ENCODE results near the gene ZNF74. TPM values are rescaled to one million over a fixed set of nuclear protein-coding genes. Genes with fewer than 3 reads are reported as not detected.
"Not testable (repeated sequence)": the region's sequence is repeated elsewhere in the genome, so short reads cannot be mapped to it uniquely, and the experiment has no call there.

ZNF74 gene
- total and polyA plus RNA-seq, 2 donors, result 5.0 to 6.1 TPM

DNA sequence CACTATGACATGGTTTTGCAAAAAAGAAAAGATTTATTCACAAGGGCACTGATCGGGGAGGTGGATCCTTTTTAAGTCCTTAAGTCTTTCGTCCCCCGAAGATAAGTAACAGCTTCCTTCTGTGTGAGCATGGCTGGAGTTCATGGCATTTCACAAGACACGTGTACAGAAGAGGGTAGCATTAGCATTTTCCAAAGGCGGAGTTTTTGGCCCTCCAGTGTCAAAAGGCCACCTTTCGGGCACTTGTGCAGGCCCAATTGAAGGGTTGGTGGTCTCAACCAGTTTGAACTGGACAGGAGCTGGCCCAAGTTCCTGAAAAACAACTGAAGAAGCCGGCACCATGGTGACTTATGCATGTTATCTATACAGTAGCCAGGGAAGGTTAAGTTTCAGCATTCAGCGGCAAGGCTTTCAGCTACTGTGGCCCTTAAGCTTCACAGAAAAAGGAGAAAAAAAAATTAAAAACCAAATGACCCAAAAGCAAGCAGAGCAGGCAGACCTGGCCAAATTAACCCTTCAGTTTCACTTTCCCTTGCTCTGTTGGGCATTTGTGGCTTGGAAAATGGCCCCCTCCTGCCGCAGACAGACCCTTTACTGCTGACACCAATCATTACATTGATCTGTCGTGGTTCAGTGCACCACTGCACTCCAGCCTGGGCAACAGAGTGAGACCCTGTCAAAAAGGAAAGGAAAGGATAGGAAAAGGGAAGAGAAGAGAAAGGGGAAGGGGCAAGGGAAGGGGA is 18.7 kb downstream of the ZNF74 start:
- Histone ChIP-seq H3K27ac (ENCODE audit: low read depth in 1 of 2, low read length in 1 of 2) (no peak overlapping the region), H3K4me1 (ENCODE audit: control insufficient read depth in 2 of 2, insufficient read depth in 2 of 2, low read length in 2 of 2) (no peaks in the 10 kb centered on the region), H3K9me3 (ENCODE audit: control insufficient read depth in 2 of 2, insufficient read depth in 1 of 2, low read length in 1 of 2) (no peaks in the 10 kb centered on the region), H3K4me3 (ENCODE audit: low read length in 2 of 2) (no peak overlapping the region), H3K36me3 (ENCODE audit: control insufficient read depth in 2 of 2, insufficient read depth in 2 of 2, low read length in 1 of 2) (peaks cover 0 to 2% of the 10 kb centered on the region in 2 donors), H3K27me3 (ENCODE audit: control insufficient read depth in 2 of 2, insufficient read depth in 1 of 2, low read length in 1 of 2) (no peaks in the 10 kb centered on the region)
- DNase-seq (ENCODE audit: low read depth in 6 of 9, low spot score in 9 of 9), result no peak
- 93% methylated on average over 10 of the region's 10 CpGs for WGBS

- H3K4me1 ChIP-seq (ENCODE audit: control insufficient read depth in 2 of 2, insufficient read depth in 2 of 2, low read length in 2 of 2), result peaks cover 0 to 5% of the 10 kb centered on the region in 2 donors
- no peaks in the 10 kb centered on the region for H3K36me3 ChIP-seq (ENCODE audit: control insufficient read depth in 2 of 2, insufficient read depth in 2 of 2, low read length in 1 of 2)
- WGBS, result 97% methylated on average over 9 of the region's 9 CpGs
- no peak overlapping the region for H3K27ac ChIP-seq (ENCODE audit: low read depth in 1 of 2, low read length in 1 of 2)
- H3K9me3 ChIP-seq (ENCODE audit: control insufficient read depth in 2 of 2, insufficient read depth in 1 of 2, low read length in 1 of 2), result peaks cover 0 to 6% of the 10 kb centered on the region in 2 donors
- peaks cover 0 to 2% of the 10 kb centered on the region in 2 donors for H3K27me3 ChIP-seq (ENCODE audit: control insufficient read depth in 2 of 2, insufficient read depth in 1 of 2, low read length in 1 of 2)
- H3K4me3 ChIP-seq (ENCODE audit: low read length in 2 of 2), result no peak overlapping the region
- no peak for DNase-seq (ENCODE audit: low read depth in 6 of 9, low spot score in 9 of 9)
Observed at GRCh38 chr22:20413217-20414058, 19.5 kb downstream of the ZNF74 start.

GRCh38 chr22:20414059-20414440 is 20.1 kb downstream of the ZNF74 start:
- DNase-seq (ENCODE audit: low read depth in 6 of 9, low spot score in 9 of 9), result no peak
- 98% methylated on average over 5 of the region's 5 CpGs for WGBS
- Histone ChIP-seq H3K9me3 (ENCODE audit: control insufficient read depth in 2 of 2, insufficient read depth in 1 of 2, low read length in 1 of 2) (peaks cover 0 to 6% of the 10 kb centered on the region in 2 donors), H3K27ac (ENCODE audit: low read depth in 1 of 2, low read length in 1 of 2) (no peak overlapping the region), H3K36me3 (ENCODE audit: control insufficient read depth in 2 of 2, insufficient read depth in 2 of 2, low read length in 1 of 2) (no peaks in the 10 kb centered on the region), H3K27me3 (ENCODE audit: control insufficient read depth in 2 of 2, insufficient read depth in 1 of 2, low read length in 1 of 2) (peaks cover 0 to 3% of the 10 kb centered on the region in 2 donors), H3K4me1 (ENCODE audit: control insufficient read depth in 2 of 2, insufficient read depth in 2 of 2, low read length in 2 of 2) (peaks cover 0 to 6% of the 10 kb centered on the region in 2 donors), H3K4me3 (ENCODE audit: low read length in 2 of 2) (no peak overlapping the region)

DNA sequence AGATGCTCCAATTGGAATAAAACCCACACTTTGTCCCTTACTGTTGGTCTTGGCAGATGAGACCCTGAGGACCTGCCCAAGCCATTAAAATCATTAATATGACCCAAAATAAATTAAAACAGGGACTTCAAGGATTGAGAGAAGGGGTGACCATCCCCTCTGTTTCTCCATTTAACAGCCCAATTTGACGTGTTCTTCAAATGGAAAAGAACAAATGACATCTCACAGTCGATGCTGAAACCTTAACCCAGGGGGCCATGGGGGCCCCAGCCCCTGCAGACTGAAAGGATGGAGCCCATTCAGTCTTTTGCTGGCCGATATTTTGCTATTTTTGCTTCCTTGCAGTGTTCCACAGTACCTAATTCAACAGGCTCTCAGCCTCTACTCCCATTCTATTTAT is 20.5 kb downstream of the ZNF74 start:
- Histone ChIP-seq H3K4me1 (ENCODE audit: control insufficient read depth in 2 of 2, insufficient read depth in 2 of 2, low read length in 2 of 2) (peaks cover 0 to 6% of the 10 kb centered on the region in 2 donors), H3K4me3 (ENCODE audit: low read length in 2 of 2) (no peak overlapping the region), H3K36me3 (ENCODE audit: control insufficient read depth in 2 of 2, insufficient read depth in 2 of 2, low read length in 1 of 2) (no peaks in the 10 kb centered on the region), H3K27me3 (ENCODE audit: control insufficient read depth in 2 of 2, insufficient read depth in 1 of 2, low read length in 1 of 2) (peaks cover 0 to 3% of the 10 kb centered on the region in 2 donors), H3K9me3 (ENCODE audit: control insufficient read depth in 2 of 2, insufficient read depth in 1 of 2, low read length in 1 of 2) (peaks cover 0 to 6% of the 10 kb centered on the region in 2 donors), H3K27ac (ENCODE audit: low read depth in 1 of 2, low read length in 1 of 2) (no peak overlapping the region)
- WGBS, result 92% methylated on average over 3 of the region's 3 CpGs
- DNase-seq (ENCODE audit: low read depth in 6 of 9, low spot score in 9 of 9), result no peak

- H3K27ac ChIP-seq (ENCODE audit: low read depth in 1 of 2, low read length in 1 of 2); H3K4me1 ChIP-seq (ENCODE audit: control insufficient read depth in 2 of 2, insufficient read depth in 2 of 2, low read length in 2 of 2); H3K9me3 ChIP-seq (ENCODE audit: control insufficient read depth in 2 of 2, insufficient read depth in 1 of 2, low read length in 1 of 2); DNase-seq (ENCODE audit: low read depth in 6 of 9, low spot score in 9 of 9); H3K4me3 ChIP-seq (ENCODE audit: low read length in 2 of 2); H3K27me3 ChIP-seq (ENCODE audit: control insufficient read depth in 2 of 2, insufficient read depth in 1 of 2, low read length in 1 of 2); H3K36me3 ChIP-seq (ENCODE audit: control insufficient read depth in 2 of 2, insufficient read depth in 2 of 2, low read length in 1 of 2): not testable (repeated sequence)
- 96% methylated on average over 3 of the region's 3 CpGs for WGBS
Observed at GRCh38 chr22:20415241-20415640, 21.3 kb downstream of the ZNF74 start.

DNA sequence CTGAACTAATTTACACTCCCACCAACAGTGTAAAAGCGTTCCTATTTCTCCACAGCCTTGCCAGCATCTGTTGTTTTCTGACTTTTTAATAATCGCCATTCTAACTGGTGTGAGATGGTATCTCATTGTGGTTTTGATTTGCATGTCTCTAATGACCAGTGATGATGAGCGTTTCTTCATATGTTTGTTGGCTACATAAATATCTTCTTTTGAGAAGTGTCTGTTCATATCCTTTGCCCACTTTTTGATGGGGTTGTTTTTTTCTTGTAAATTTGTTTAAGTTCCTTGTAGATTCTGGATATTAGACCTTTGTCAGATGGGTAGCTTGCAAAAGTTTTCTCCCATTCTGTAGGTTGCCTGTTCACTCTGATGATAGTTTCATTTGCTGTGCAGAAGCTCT is 21.7 kb downstream of the ZNF74 start:
- WGBS, result 88% methylated on average over 3 of the region's 3 CpGs
- not testable (repeated sequence) for H3K4me3 ChIP-seq (ENCODE audit: low read length in 2 of 2); H3K27ac ChIP-seq (ENCODE audit: low read depth in 1 of 2, low read length in 1 of 2); H3K36me3 ChIP-seq (ENCODE audit: control insufficient read depth in 2 of 2, insufficient read depth in 2 of 2, low read length in 1 of 2); H3K27me3 ChIP-seq (ENCODE audit: control insufficient read depth in 2 of 2, insufficient read depth in 1 of 2, low read length in 1 of 2); H3K9me3 ChIP-seq (ENCODE audit: control insufficient read depth in 2 of 2, insufficient read depth in 1 of 2, low read length in 1 of 2); DNase-seq (ENCODE audit: low read depth in 6 of 9, low spot score in 9 of 9)
- H3K4me1 ChIP-seq (ENCODE audit: control insufficient read depth in 2 of 2, insufficient read depth in 2 of 2, low read length in 2 of 2), result peaks cover 0 to 10% of the 10 kb centered on the region in 2 donors

DNA sequence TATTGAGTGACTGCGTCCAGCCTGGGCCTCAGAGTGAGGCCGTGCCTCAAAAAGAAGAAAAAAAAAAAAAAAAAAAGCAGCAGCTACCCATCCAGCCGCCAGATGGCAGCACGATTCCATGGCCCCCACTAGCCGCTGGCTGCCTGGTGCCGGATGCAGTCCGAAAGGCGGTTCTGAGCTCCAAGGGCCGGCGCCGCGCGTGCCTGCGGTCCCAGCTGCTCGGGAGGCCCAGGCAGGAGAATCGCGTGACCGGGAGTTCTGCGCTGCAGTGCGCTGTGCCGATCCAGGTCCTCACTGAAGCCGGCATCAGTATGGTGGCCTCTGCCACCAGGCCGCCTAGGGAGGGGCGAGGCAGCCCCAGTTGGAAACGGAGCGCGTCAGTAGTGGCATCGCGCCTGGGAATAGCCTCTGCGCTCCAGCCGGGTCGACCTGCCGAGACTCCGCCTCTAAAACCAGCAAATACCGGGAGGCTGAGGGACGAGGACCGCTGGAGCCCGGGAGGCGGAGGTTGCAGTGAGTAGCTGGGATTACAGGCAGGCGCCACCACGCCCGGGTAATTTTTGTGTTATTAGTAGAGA is 24.3 kb downstream of the ZNF74 start:
- Histone ChIP-seq H3K36me3 (ENCODE audit: control insufficient read depth in 2 of 2, insufficient read depth in 2 of 2, low read length in 1 of 2) (no peaks in the 10 kb centered on the region), H3K27me3 (ENCODE audit: control insufficient read depth in 2 of 2, insufficient read depth in 1 of 2, low read length in 1 of 2) (peaks cover 0 to 11% of the 10 kb centered on the region in 2 donors), H3K27ac (ENCODE audit: low read depth in 1 of 2, low read length in 1 of 2) (no peak overlapping the region), H3K4me1 (ENCODE audit: control insufficient read depth in 2 of 2, insufficient read depth in 2 of 2, low read length in 2 of 2) (peaks cover 9 to 25% of the 10 kb centered on the region in 2 donors), H3K9me3 (ENCODE audit: control insufficient read depth in 2 of 2, insufficient read depth in 1 of 2, low read length in 1 of 2) (peaks cover 0 to 6% of the 10 kb centered on the region in 2 donors), H3K4me3 (ENCODE audit: low read length in 2 of 2) (peak overlapping the region; percentile 14 to 20)
- WGBS, result 29% methylated on average over 42 of the region's 42 CpGs
- DNase-seq (ENCODE audit: low read depth in 6 of 9, low spot score in 9 of 9), result peak in 6 of 9 donors; percentile 42 to 77 (median 62)

GRCh38 chr22:20419664-20419951 is 25.7 kb downstream of the ZNF74 start:
- H3K36me3 ChIP-seq (ENCODE audit: control insufficient read depth in 2 of 2, insufficient read depth in 2 of 2, low read length in 1 of 2), result no peaks in the 10 kb centered on the region
- H3K27ac ChIP-seq (ENCODE audit: low read depth in 1 of 2, low read length in 1 of 2), result no peak overlapping the region
- 89% methylated on average over 2 of the region's 2 CpGs for WGBS
- no peak overlapping the region for H3K4me3 ChIP-seq (ENCODE audit: low read length in 2 of 2)
- peaks cover 0 to 8% of the 10 kb centered on the region in 2 donors for H3K9me3 ChIP-seq (ENCODE audit: control insufficient read depth in 2 of 2, insufficient read depth in 1 of 2, low read length in 1 of 2)
- H3K27me3 ChIP-seq (ENCODE audit: control insufficient read depth in 2 of 2, insufficient read depth in 1 of 2, low read length in 1 of 2), result peaks cover 8 to 24% of the 10 kb centered on the region in 2 donors
- DNase-seq (ENCODE audit: low read depth in 6 of 9, low spot score in 9 of 9), result no peak
- H3K4me1 ChIP-seq (ENCODE audit: control insufficient read depth in 2 of 2, insufficient read depth in 2 of 2, low read length in 2 of 2), result peaks cover 9 to 37% of the 10 kb centered on the region in 2 donors
